Endometrial microvascular endothelial cells (primary cell): ENCODE data around the gene TRANK1. TPM values are rescaled to one million over a fixed set of nuclear protein-coding genes. Genes with fewer than 3 reads are reported as not detected.
"Not testable (repeated sequence)": the region's sequence is repeated elsewhere in the genome, so short reads cannot be mapped to it uniquely, and the experiment has no call there.

Experiments used
- in situ Hi-C: cut with HindIII; loops from 2 replicates; pipeline ENCODE4 v1.10.0; 2017; ENCODE audit warnings: low sequenced_read_pairs, low pct_unique_long_range_greater_than_20kb; ENCODE audit errors: inconsistent ontology term
- total RNA-seq: library from RNA; depleted of rRNA; stranded (reverse); fragments of >200 nt; gene quantifications from one replicate; pipeline ENCODE4 v1.2.3, GENCODE V29; 2015; ENCODE audit errors: inconsistent ontology term

The TRANK1 gene
- total RNA-seq, 1 donor from 2014 or later = 6.2 TPM

- in situ Hi-C loops = no loop called here
Measured at GRCh38 chr3:36901588-36901987, 43.3 kb downstream of the TRANK1 start.

- in situ Hi-C loops = no loop called here
Measured at GRCh38 chr3:36900474-36901443, 44.1 kb downstream of the TRANK1 start.

DNA sequence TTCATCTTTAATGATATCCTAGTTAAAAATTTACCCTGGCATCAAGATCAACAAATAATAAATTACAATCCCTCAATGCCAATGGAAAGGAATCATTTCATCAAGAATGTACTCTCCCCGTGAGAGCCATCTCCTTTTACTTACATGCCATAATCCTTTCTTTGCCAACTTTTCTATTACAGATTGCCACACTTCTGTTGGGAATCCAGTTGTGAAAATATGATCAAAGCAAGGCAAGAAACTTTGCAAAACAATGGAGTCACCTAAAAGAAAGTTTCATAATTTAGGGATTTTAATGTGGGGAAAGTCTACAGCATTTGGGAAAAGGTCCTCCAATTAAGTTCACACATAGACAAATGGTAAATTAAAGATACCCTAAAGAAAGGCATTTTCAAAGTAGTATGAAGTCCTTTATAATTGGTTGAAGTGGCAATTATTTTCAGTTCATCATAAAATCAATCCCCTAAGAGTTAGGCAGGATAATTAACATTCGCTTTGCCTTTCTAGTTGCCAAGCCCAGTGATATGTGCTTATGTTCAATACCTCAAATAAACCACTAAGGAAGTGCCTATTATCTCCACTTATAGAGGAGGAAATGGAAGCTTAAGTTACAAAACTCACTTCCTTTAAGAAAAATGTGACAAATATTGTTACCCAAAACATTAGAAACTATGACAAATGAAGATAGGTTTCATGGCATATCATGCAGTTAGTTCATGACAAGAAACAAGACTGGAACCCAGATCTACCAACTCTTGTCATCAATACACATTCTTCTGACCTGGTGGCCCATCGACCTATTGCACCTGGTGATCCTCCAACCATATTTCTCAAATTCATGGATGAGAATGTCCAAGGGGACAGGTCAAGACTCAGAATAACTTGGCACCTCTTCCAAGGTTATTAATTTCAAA is 49.1 kb downstream of the TRANK1 start:
- in situ Hi-C loops = no loop called here

DNA sequence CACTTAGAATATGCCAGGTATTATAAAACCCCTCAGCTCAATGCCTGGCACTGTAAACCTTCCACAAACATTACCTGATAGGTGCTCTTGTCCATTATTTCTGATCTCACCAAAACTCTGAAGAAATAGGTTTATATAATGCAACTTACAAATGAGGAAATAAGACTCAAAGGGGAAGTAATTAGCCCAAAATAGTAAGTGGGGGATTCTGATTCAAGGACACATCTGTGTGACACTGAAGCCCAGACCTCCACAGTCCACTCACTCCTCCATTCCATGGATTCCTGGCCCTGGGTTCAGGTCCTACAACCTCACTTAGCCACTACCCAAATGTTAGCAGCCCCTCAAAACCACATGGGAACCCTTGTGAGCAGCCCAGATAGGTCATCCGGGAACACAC is 49.9 kb downstream of the TRANK1 start:
- in situ Hi-C loops = no loop called here

DNA sequence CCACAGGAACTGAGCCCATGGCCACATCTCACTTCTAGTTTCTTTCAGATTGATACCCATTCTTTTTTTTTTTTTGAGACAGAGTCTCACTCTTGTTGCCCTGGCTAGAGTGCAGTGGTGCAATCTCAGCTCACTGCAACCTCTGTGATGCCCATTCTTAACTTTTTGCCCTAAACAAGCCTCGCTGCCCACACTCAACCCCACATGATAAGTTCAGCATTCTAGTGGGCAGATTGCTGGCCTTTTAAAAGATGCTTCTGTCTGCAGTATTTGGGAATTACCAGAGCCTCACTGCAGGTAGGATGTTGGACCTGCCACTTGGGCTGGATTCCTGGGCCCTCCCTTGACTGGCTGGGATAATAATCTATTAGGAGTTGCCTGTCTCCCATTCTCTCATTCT is 51.0 kb downstream of the TRANK1 start:
- in situ Hi-C loops = no loop called here

DNA sequence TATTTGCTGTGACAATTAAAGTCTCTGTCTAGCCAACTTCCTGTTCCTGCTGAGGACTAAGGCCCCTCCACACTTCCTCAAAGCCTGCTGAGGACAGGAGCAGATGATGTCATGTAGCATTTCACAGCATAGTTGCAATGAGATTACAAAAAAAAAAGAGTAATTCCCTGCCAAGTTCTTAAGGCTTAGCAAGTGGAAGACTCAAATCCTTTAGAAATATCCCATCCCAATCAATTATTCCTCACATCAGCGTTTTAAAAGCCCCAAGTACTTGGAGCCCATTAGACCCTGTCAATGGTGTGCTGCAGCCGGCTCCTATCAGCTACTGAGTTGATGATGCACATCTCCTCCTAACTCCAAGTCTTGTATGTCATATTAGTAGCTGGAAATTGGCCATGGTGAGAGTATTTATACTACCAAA is 51.7 kb downstream of the TRANK1 start:
- in situ Hi-C loops = no loop called here

- in situ Hi-C loops = no loop called here
Measured at GRCh38 chr3:36892457-36893136, 52.3 kb downstream of the TRANK1 start.

DNA sequence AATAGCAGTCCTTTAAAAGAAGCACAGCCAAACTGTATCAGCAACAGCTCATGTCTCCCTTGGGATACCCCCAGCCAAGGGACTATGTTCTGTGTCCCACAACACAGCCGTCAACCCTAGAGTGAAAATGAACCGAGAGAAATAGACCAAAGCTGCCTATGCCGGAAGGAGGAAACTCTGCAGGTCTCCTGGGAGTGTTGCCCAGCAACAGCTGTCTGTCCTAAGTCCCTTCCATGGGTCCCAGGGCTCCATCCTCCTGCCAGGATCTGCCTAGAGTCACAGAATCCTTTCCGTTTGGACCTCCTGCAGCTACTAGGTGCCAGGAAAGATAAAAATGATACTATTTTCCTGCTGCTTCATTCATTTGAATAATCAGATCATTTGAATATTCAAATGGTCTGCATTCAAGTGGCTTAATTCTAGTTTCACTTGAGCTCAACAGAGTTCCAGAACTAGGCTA is 53.1 kb downstream of the TRANK1 start:
- in situ Hi-C loops = no loop called here

- in situ Hi-C loops = not testable (repeated sequence)
Measured at GRCh38 chr3:36891097-36891496, 53.8 kb downstream of the TRANK1 start.

- in situ Hi-C loops = no loop called here
Measured at GRCh38 chr3:36890261-36890660, 54.6 kb downstream of the TRANK1 start.

GRCh38 chr3:36881735-36882134 is 63.1 kb downstream of the TRANK1 start:
- in situ Hi-C loops = no loop called here

DNA sequence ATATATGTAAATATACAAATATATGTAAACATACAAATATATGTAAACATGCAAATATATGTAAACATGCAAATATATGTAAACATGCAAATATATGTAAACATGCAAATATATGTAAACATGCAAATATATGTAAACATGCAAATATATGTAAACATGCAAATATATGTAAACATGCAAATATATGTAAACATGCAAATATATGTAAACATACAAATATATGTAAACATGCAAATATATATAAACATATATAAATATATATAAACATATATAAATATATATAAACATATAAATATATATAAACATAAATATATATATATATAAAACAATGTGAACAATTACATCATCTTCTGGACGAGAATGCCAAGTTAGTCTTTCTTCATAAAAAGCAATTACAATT is 65.0 kb downstream of the TRANK1 start:
- in situ Hi-C loops = not testable (repeated sequence)

- in situ Hi-C loops = no loop called here
Measured at GRCh38 chr3:36877930-36878685, 66.7 kb downstream of the TRANK1 start.

- in situ Hi-C loops = no loop called here
Measured at GRCh38 chr3:36876181-36876936, 68.5 kb downstream of the TRANK1 start.

DNA sequence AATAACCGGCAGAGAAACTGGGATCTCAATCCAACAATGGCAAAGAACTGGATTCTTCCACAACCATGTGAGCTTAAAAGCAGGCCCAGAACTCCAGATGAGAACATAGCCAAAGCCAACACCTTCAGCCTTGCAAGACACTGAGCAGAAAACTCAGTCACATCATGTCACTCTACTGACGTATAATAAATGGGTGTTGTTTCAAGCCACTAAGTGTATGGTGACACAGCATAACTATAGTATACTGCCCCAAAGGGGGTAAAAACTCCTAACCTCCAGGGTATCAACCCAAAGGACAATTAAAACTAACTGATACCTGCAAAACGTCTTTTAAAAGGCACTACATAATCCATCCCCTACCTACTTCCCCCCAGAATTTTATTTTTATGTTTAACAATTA is 69.5 kb downstream of the TRANK1 start:
- in situ Hi-C loops = no loop called here

DNA sequence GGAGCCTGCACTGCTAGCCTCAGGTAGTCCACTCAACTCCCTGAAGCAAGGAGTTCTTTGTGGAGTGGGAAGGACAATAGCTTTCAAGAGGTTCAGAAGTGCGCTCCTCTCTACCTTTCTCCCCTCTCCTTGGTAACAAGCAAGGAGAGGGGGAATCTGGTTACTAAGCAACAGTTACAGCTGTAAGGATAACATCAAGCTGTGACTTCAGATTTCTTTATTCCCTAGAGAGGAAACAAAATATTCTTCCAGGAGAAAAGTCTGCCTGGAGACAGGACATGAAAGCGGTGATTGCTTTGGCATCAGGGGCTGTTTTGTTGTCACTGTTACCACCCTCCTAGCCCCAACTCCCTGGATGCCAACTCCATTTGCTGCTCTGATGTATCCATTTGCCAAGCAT is 70.4 kb downstream of the TRANK1 start:
- in situ Hi-C loops = no loop called here

DNA sequence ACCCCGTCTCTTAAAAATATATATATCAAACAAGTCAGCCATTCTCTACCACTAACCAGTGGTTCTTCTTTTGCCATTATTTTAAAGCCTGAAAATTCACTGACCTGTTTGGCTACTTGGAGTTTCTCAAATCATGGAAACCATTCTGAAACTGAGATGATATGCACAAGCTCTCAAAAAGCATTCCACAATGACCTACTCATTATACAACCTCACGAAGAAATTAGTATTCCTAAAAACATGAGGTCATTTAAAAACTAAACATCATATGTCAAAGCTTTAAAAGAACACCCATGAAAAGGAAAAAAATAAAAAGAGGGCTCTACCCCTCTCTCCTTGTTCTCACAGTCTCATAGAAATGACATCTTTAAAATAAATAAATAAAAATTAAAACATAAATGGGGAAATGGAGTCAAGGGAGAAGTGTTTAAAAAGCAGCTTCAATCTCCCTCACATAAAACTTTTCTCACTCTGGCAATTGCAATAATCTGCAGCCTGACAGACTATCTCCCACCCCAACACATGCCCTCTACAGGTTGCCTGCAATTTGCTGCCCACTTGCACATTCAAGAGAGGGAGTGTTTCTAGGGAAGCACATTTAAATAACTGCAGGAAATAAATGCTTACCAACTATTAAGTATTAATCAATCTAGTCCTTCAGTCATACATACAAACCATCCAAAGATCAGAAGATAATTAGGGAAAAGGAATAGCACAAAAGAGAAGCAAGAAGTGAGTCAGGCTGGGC is 73.3 kb downstream of the TRANK1 start:
- in situ Hi-C loops = no loop called here
